Measurements from ENCODE around the gene TRIM24.
"Not testable (repeated sequence)": the region's sequence is repeated elsewhere in the genome, so short reads cannot be mapped to it uniquely, and the experiment has no call there.

Gene TRIM24

GRCh38 chr7:138499340-138499739 lies 39.3 kb downstream of the TRIM24 start:
- DNase-seq = no peak

GRCh38 chr7:138500303-138500702 lies 40.2 kb downstream of the TRIM24 start:
- not testable (repeated sequence) for DNase-seq

- DNase-seq = no peak
Measured at GRCh38 chr7:138500892-138501291, 40.8 kb downstream of the TRIM24 start.

GRCh38 chr7:138502023-138502767 lies 42.1 kb downstream of the TRIM24 start:
- no peak for DNase-seq

- DNase-seq = no peak
Measured at GRCh38 chr7:138505361-138505873, 45.4 kb downstream of the TRIM24 start.

GRCh38 chr7:138506764-138507163 lies 46.7 kb downstream of the TRIM24 start:
- no peak for DNase-seq

GRCh38 chr7:138510003-138510402 lies 49.9 kb downstream of the TRIM24 start:
- no peak for DNase-seq

GRCh38 chr7:138512092-138512858 lies 52.2 kb downstream of the TRIM24 start:
- no peak for DNase-seq

- DNase-seq = no peak
Measured at GRCh38 chr7:138512885-138513284, 52.8 kb downstream of the TRIM24 start.

GRCh38 chr7:138513344-138513871 lies 53.3 kb downstream of the TRIM24 start:
- DNase-seq = no peak

- no peak for DNase-seq
Measured at GRCh38 chr7:138514044-138514443, 54.0 kb downstream of the TRIM24 start.

- no peak for DNase-seq
Measured at GRCh38 chr7:138515001-138515528, 55.0 kb downstream of the TRIM24 start.

- no peak for DNase-seq
Measured at GRCh38 chr7:138519061-138519798, 59.2 kb downstream of the TRIM24 start.

- no peak for DNase-seq
Measured at GRCh38 chr7:138520742-138521141, 60.7 kb downstream of the TRIM24 start.

GRCh38 chr7:138521837-138522461 lies 61.9 kb downstream of the TRIM24 start:
- no peak for DNase-seq

- DNase-seq = no peak
Measured at GRCh38 chr7:138524259-138524658, 64.2 kb downstream of the TRIM24 start.

GRCh38 chr7:138525757-138526156 lies 65.7 kb downstream of the TRIM24 start:
- DNase-seq = no peak

- no peak for DNase-seq
Measured at GRCh38 chr7:138527746-138528223, 67.7 kb downstream of the TRIM24 start.

GRCh38 chr7:138536833-138537232 lies 76.8 kb downstream of the TRIM24 start:
- DNase-seq = not testable (repeated sequence)

GRCh38 chr7:138538518-138538917 lies 78.5 kb downstream of the TRIM24 start:
- DNase-seq = no peak

- no peak for DNase-seq
Measured at GRCh38 chr7:138538997-138539644, 79.1 kb downstream of the TRIM24 start.

- no peak for DNase-seq
Measured at GRCh38 chr7:138542183-138542582, 82.1 kb downstream of the TRIM24 start.

Measured in NCI-H1436 (cell line).